Peyer's patch (tissue), 4 donors: ENCODE measurements around the gene SLC39A11.

Experiments used
- CTCF ChIP-seq, 6 experiments: fragments of 450-650 bp in 4 of 6; fragments of 200-600 bp in 2 of 6; sonication (generic) in 1 of 6; IDR thresholded peaks; one replicate each; pipeline ENCODE4 v1.5.1; 2017 to 2019; ENCODE audit warnings: antibody characterized with exemption in 6 of 6, mild to moderate bottlenecking in 3 of 6, moderate library complexity in 1 of 6
- POLR2A ChIP-seq, 2 donors: fragments of 450-650 bp; IDR thresholded peaks; one replicate each; pipeline ENCODE4 v1.5.1; 2017; ENCODE audit warnings: antibody characterized with exemption in 2 of 2, mild to moderate bottlenecking in 2 of 2, moderate library complexity in 2 of 2

- TF ChIP-seq CTCF (IDR thresholded peaks at IDR 0.05) (no peak), POLR2A (IDR thresholded peaks at IDR 0.05) (no peak)
Observed at GRCh38 chr17:72886622-72887021, 205.9 kb downstream of the SLC39A11 start.
